Heart left ventricle (tissue), 16 donors: ENCODE results near the gene ARHGEF6. TPM values are rescaled to one million over a fixed set of nuclear protein-coding genes. Genes with fewer than 3 reads are reported as not detected.
A peak's percentile ranks its signal among the peaks of the same experiment; 100 is the strongest.

ENCODE experiments used
- ATAC-seq, 4 donors: fragments of 200-7000 bp; cut with Tn5 transposase; one replicate each; pipeline ENCODE4 v1.9.1; 2020 to 2022; ENCODE audit warnings: moderate library complexity in 4 of 4, mild to moderate bottlenecking in 3 of 4, moderate number of reproducible peaks in 1 of 4
- DNase-seq, 5 donors: peaks; one replicate each; pipeline ENCODE4 v3.0.0-alpha.2; 2020
- H3K27ac ChIP-seq, 12 donors: fragments of 200-600 bp; sonication (generic) in 4 of 12; one replicate each; pipeline versions ENCODE4 v1.5.0 to v1.8.0; 2016 to 2022; ENCODE audit warnings: mild to moderate bottlenecking in 2 of 12
- H3K27me3 ChIP-seq, 9 donors: fragments of 200-600 bp; sonication (generic) in 2 of 9; one replicate each; pipeline versions ENCODE4 v1.5.1 to v1.8.0; 2016 to 2022; ENCODE audit warnings: mild to moderate bottlenecking in 3 of 9
- H3K36me3 ChIP-seq, 9 donors: fragments of 200-600 bp; sonication (generic) in 2 of 9; one replicate each; pipeline versions ENCODE4 v1.5.0 to v1.8.0; 2018 to 2022; ENCODE audit warnings: mild to moderate bottlenecking in 2 of 9
- H3K4me1 ChIP-seq, 12 donors: fragments of 200-600 bp; sonication (generic) in 4 of 12; one replicate each; pipeline versions ENCODE4 v1.5.0 to v1.8.0; 2016 to 2022; ENCODE audit warnings: mild to moderate bottlenecking in 3 of 12
- H3K4me3 ChIP-seq, 12 donors: fragments of 200-600 bp; sonication (generic) in 4 of 12; one replicate each; pipeline versions ENCODE4 v1.5.0 to v1.8.0; 2017 to 2022; ENCODE audit warnings: mild to moderate bottlenecking in 9 of 12, moderate library complexity in 4 of 12
- H3K9me3 ChIP-seq, 12 donors: fragments of 200-600 bp; sonication (generic) in 4 of 12; one replicate each; pipeline versions ENCODE4 v1.5.0 to v1.8.0; 2016 to 2022; ENCODE audit warnings: mild to moderate bottlenecking in 1 of 12
- CTCF ChIP-seq, 12 donors: fragments of 200-600 bp; sonication (generic) in 4 of 12; IDR thresholded peaks; one replicate each; pipeline versions ENCODE4 v1.5.0 to v1.8.0; 2018 to 2022; ENCODE audit warnings: antibody characterized with exemption in 12 of 12, mild to moderate bottlenecking in 5 of 12
- POLR2A ChIP-seq, 2 donors: fragments of 450-650 bp; IDR thresholded peaks; one replicate each; pipeline ENCODE4 v1.6.1; 2017; ENCODE audit warnings: antibody characterized with exemption in 2 of 2, mild to moderate bottlenecking in 2 of 2, moderate library complexity in 2 of 2
- WGBS, 4 donors: extraction: QIAGEN DNeasy Blood & Tissue Kit in 2 of 4; methylation state at CpG; one replicate each; pipeline versions ENCODE4 v1.1.5 to v1.1.7; 2013 to 2018; 5-methylcytosine and 5-hydroxymethylcytosine counted together
- intact Hi-C, 10 donors: fragments of 100-400 bp; cut with DNase I; formaldehyde crosslinking; loops; one replicate each; pipeline versions ENCODE4 v1.11.1 to v1.14.2; 2022
- polyA plus RNA-seq, 2 donors: library from polyadenylated mRNA; stranded (reverse); fragments of 200-250 nt; gene quantifications; one replicate each; pipeline ENCODE4 v1.2.3, GENCODE V29; 2013
- total RNA-seq, 9 donors: library from RNA; depleted of rRNA in 2 of 9; stranded (reverse); fragments of >200 nt in 2 of 9; fragmentation: NEBNext Ultra II Directional in 3 of 9; extraction: Animal tissue kit (Norgen Biotek cat#: 25700) in 3 of 9; gene quantifications; one replicate each; pipeline versions ENCODE4 v1.1.0 to v1.2.4, GENCODE V29; 2016 to 2023
- donor health status: ischemic (EF 13 %, LVEDD 7.1; RV severe dilation, severe dysfunction).
- donor health status: healthy with polysubstance abuse.
- donor health status: DM: no; HTN: yes; CAD: no.
- donor health status: DM: no; HTN: no; CAD: no.
- donor health status: ischemic (EF 25% LVEDD 6.9; RV normal size, moderate dysfunction).
- donor health status: ischemic (EF 25% LVEDD 5.7; RV mildly dilated, moderate dysfunction).
- donor health status: healthy.
- donor health status: DM: yes; HTN: yes; CAD: no.
- donor health status: ischemic (EF 35%, LVEDD 5.7; RV mildly dilated, moderate dysfunction).
- donor health status: nonischemic (EF 11% LVEDD 7.7; RV severe dilation, severe dysfunction).
- donor health status: DM: yes; HTN: yes; CAD: no.
- donor health status: PGD.
- donor health status: ischemic (EF 29% LVEDD 5.4; RV normal size, mild dysfunction).
- donor health status: nonischemic (EF 23%, LVEDD 6.1; RV moderate dilation, normal function).

The ARHGEF6 gene
- total and polyA plus RNA-seq, 11 donors, result 15.2 to 74.7 (median 55.7) TPM

DNA sequence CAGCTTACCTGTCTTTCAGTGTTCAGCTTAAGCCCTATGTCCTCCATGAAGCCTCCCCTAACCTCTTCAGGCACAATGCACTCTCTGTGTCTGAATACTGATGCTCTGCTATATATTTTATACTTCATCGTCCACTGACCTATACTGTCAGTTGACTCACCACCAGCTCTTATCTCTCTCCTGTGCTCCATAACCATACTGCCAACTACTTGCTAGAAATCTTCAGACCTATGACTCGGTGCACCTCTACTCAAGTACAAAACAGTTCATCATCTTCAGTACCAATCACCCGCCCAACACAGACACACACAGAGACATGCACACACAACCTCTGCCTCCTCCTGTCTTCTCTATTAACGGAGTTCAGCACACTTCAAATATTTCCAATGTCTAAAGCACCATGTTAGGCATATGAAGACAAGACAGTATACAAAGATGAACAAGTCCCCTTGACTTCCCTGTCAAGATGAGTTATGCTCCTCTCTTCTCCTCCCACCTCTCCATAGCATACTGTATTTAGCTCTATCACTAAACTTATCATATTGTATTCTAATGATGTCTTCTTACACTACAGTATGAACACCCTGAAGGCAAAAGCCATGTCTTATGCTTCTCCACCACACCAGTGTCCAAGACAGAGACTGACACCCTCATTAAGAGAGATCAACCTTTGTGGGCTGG lies 42.5 kb downstream of the ARHGEF6 start:
- Histone ChIP-seq H3K9me3 (no peaks in the 10 kb centered on the region), H3K36me3 (peaks cover 0 to 40% (median 12%) of the 10 kb centered on the region in 9 donors), H3K4me3 (no peak overlapping the region), H3K27ac (peak overlapping the region in 1 of 12 donors; percentile 56), H3K4me1 (peaks cover 0 to 22% (median 7%) of the 10 kb centered on the region in 12 donors), H3K27me3 (peaks cover 0 to 4% (median 0%) of the 10 kb centered on the region in 9 donors)
- ATAC-seq (no peak), DNase-seq (no peak)
- intact Hi-C loops, result no loop called here
- WGBS, 4 donors, result 78 to 91% (median 87%) methylated on average over 4 of the region's 4 CpGs
- TF ChIP-seq POLR2A (IDR thresholded peaks at IDR 0.05) (no peak), CTCF (IDR thresholded peaks at IDR 0.05) (no peak)

DNA sequence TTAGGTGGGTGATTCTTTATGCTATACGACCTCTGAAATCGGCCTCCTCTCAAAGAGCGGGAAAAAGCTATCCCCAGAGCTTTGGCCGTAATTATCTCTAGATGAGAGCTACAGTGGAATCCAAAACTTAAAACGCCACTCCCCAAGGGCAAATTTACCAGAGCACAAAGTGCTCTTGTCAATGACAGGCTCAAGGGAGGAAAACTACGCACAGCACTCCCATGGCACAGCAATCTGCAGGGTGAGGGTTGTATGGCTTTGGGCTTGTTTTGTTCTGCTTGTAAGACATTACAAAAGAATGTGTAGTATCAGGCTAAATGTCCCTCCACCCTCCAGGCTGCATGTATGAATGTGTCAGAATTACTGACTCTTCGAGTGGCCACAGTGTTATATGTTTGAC lies 44.0 kb downstream of the ARHGEF6 start:
- no peak for TF ChIP-seq POLR2A (IDR thresholded peaks at IDR 0.05)
- no peak for TF ChIP-seq CTCF (IDR thresholded peaks at IDR 0.05)
- ATAC-seq, result peak; percentile 55 to 78 (median 76)
- Histone ChIP-seq H3K4me3 (no peak overlapping the region), H3K36me3 (peaks cover 0 to 28% (median 9%) of the 10 kb centered on the region in 9 donors), H3K9me3 (no peaks in the 10 kb centered on the region), H3K27me3 (peaks cover 0 to 4% (median 0%) of the 10 kb centered on the region in 9 donors), H3K4me1 (peaks cover 0 to 29% (median 7%) of the 10 kb centered on the region in 12 donors), H3K27ac (peak overlapping the region in 10 of 12 donors; percentile 3 to 74 (median 54))
- WGBS, 4 donors, result 34 to 65% (median 51%) methylated on average over 7 of the region's 7 CpGs
- intact Hi-C loops, result no loop called here
- no peak for DNase-seq

DNA sequence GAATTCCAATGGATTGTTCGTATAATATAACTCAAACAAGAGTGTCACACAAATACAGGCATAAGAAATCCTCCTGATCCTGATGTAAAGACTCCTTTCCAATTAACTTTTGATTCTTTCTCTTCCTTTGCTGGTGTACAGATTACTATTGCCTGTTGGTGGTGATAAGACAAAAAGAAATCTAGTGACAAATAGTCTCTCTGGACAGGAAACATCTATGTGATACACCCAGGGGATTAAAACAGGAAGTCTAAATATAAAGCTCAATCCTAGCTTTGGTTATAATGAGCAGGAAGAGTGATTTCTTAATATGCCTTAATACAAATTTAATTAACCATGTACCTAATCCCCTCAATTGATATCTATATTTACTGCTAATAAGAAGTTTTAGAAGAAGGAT lies 45.1 kb downstream of the ARHGEF6 start:
- intact Hi-C loops, result no loop called here
- Histone ChIP-seq H3K36me3 (peaks cover 0 to 22% (median 10%) of the 10 kb centered on the region in 9 donors), H3K9me3 (no peaks in the 10 kb centered on the region), H3K27ac (peak overlapping the region in 10 of 12 donors; percentile 3 to 74 (median 52)), H3K4me3 (no peak overlapping the region), H3K4me1 (peaks cover 0 to 29% (median 9%) of the 10 kb centered on the region in 12 donors), H3K27me3 (peaks cover 0 to 4% (median 0%) of the 10 kb centered on the region in 9 donors)
- TF ChIP-seq CTCF (IDR thresholded peaks at IDR 0.05), result no peak
- no peak for TF ChIP-seq POLR2A (IDR thresholded peaks at IDR 0.05)
- 52 to 69% (median 65%) methylated on average over 1 of the region's 1 CpG for WGBS, 4 donors
- ATAC-seq, result peak in 1 of 4 donors; percentile 47
- no peak for DNase-seq

DNA sequence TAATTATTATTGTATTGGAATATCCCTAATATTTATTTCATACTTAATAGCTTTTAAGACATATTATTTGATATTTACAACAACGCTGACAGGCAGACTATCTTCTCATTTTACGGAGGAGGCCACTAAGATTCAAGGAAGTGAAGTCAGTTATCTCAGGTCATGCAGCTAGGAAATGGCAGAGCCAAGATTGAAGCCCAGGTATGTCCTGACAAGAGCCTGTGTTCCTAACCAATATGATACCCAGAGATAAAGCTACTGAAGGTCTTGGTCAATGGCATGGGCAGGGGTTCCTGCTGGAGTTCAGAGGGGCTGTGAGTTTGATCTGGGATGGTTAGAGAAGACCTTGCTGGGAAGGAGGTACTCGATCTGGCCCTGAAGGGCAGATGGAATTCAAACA lies 47.1 kb downstream of the ARHGEF6 start:
- H3K36me3 ChIP-seq, result peaks cover 0 to 21% (median 10%) of the 10 kb centered on the region in 9 donors
- 66 to 87% (median 76%) methylated on average over 3 of the region's 3 CpGs for WGBS, 4 donors
- H3K27me3 ChIP-seq, result peaks cover 0 to 4% (median 0%) of the 10 kb centered on the region in 9 donors
- DNase-seq (no peak), ATAC-seq (no peak)
- no peak overlapping the region for H3K4me3 ChIP-seq
- peak overlapping the region in 2 of 12 donors; percentile 1 to 43 for H3K27ac ChIP-seq
- TF ChIP-seq POLR2A (IDR thresholded peaks at IDR 0.05), result no peak
- no peak for TF ChIP-seq CTCF (IDR thresholded peaks at IDR 0.05)
- H3K9me3 ChIP-seq, result no peaks in the 10 kb centered on the region
- intact Hi-C loops, result loop anchor here in 1 of 10 donors (5.0 kb wide), 1 partner anchor 34 kb away; no protein-coding TSS in a partner anchor
- peaks cover 0 to 29% (median 9%) of the 10 kb centered on the region in 12 donors for H3K4me1 ChIP-seq
